Lower leg skin (tissue), 4 donors: ENCODE data around the gene GDPD5. TPM values are rescaled to one million over a fixed set of nuclear protein-coding genes. Genes with fewer than 3 reads are reported as not detected.
A peak's percentile ranks its signal among the peaks of the same experiment; 100 is the strongest.

Experiments
- DNase-seq, 2 donors: peaks; one replicate each; pipeline ENCODE4 v3.0.0-alpha.2; 2019; ENCODE audit warnings: low spot score in 2 of 2
- H3K4me3 ChIP-seq: fragments of 200-600 bp; sonication (generic); 2 replicates; pipeline ENCODE4 v1.5.1; 2017; ENCODE audit warnings: mild to moderate bottlenecking, low read depth; ENCODE audit not compliant: poor library complexity, severe bottlenecking
- CTCF ChIP-seq, 3 donors: fragments of 450-650 bp; IDR thresholded peaks; one replicate each; pipeline ENCODE4 v1.5.1; 2016; ENCODE audit warnings: antibody characterized with exemption in 3 of 3, mild to moderate bottlenecking in 3 of 3, moderate library complexity in 2 of 3
- POLR2A ChIP-seq, 2 donors: fragments of 450-650 bp; IDR thresholded peaks; one replicate each; pipeline ENCODE4 v1.6.1; 2016 to 2017; ENCODE audit warnings: antibody characterized with exemption in 2 of 2, mild to moderate bottlenecking in 1 of 2, moderate library complexity in 1 of 2
- WGBS, 2 donors: methylation state at CpG; one replicate each; pipeline ENCODE4 v1.1.5; 2018; 5-methylcytosine and 5-hydroxymethylcytosine counted together
- intact Hi-C: fragments of 100-400 bp; cut with DNase I; formaldehyde crosslinking; loops from one replicate; pipeline ENCODE4 v1.15.0; 2023; ENCODE audit warnings: low total_unique reads
- total RNA-seq, 4 donors: library from RNA; depleted of rRNA; stranded (reverse); fragments of >200 nt; gene quantifications; one replicate each; pipeline ENCODE4 v1.1.0, GENCODE V29; 2016

Gene GDPD5
- total RNA-seq, 4 donors from 2014 or later = 3.9 to 8.5 (median 5.2) TPM

- DNase-seq = peak; percentile 34 to 91
- 14 to 17% methylated on average over 4 to 9 of the region's 9 CpGs for WGBS, 2 donors
- peak overlapping the region; percentile 90 for H3K4me3 ChIP-seq
- intact Hi-C loops = no loop called here
- TF ChIP-seq CTCF (IDR thresholded peaks at IDR 0.05) (no peak), POLR2A (IDR thresholded peaks at IDR 0.05) (no peak)
Observed at GRCh38 chr11:75563978-75564552, 38.3 kb upstream of the GDPD5 start.

GRCh38 chr11:75563501-75563977 is 37.8 kb upstream of the GDPD5 start:
- 17% methylated on average over 5 of the region's 5 CpGs for WGBS, 2 donors
- intact Hi-C loops = no loop called here
- DNase-seq = no peak
- peak overlapping the region; percentile 90 for H3K4me3 ChIP-seq
- TF ChIP-seq POLR2A (IDR thresholded peaks at IDR 0.05) (no peak), CTCF (IDR thresholded peaks at IDR 0.05) (no peak)

GRCh38 chr11:75562836-75563484 is 37.2 kb upstream of the GDPD5 start:
- intact Hi-C loops = no loop called here
- WGBS, 2 donors = 1 to 2% methylated on average over 16 of the region's 16 CpGs
- peak in 1 of 2 donors; percentile 30 for DNase-seq
- H3K4me3 ChIP-seq = peak overlapping the region; percentile 90
- TF ChIP-seq POLR2A (IDR thresholded peaks at IDR 0.05) (no peak), CTCF (IDR thresholded peaks at IDR 0.05) (no peak)

- H3K4me3 ChIP-seq = peak within 1 kb of the TSS; percentile 90
- 1% methylated on average over 48 to 51 of the region's 51 CpGs for WGBS, 2 donors
- TF ChIP-seq POLR2A (IDR thresholded peaks at IDR 0.05) = no peak
- no peak for TF ChIP-seq CTCF (IDR thresholded peaks at IDR 0.05)
- intact Hi-C loops = no loop called here
- DNase-seq = peak; percentile 84 to 97
Observed at GRCh38 chr11:75562048-75562835, 36.5 kb upstream of the GDPD5 start, which contains the start of gene SERPINH1. Gene SERPINH1, plus strand, starts transcription at chr11:75562253. Its CDS starts 4,097 bp downstream, at chr11:75566350.

GRCh38 chr11:75561426-75562047 is 35.8 kb upstream of the GDPD5 start:
- intact Hi-C loops = no loop called here
- H3K4me3 ChIP-seq = peak overlapping the region; percentile 90
- TF ChIP-seq CTCF (IDR thresholded peaks at IDR 0.05) (no peak), POLR2A (IDR thresholded peaks at IDR 0.05) (no peak)
- DNase-seq = no peak
- 18% methylated on average over 20 to 21 of the region's 21 CpGs for WGBS, 2 donors
